Activated T-helper 1 cell treated with anti-CD3 and anti-CD28 coated beads, Interleukin-2, amount 50 U/mL, for 16 hours (primary cell): ENCODE results near the gene TENM3.

Experiments used
- DNase-seq, 2 donors: peaks; one replicate each; pipeline ENCODE4 v3.0.0-alpha.2; 2020; ENCODE audit warnings: low read depth in 1 of 2, low spot score in 1 of 2

The TENM3 gene

GRCh38 chr4:182496408-182496807 is 253.2 kb downstream of the TENM3 start:
- no peak for DNase-seq

GRCh38 chr4:182502064-182502463 is 258.9 kb downstream of the TENM3 start:
- DNase-seq: no peak

- DNase-seq: no peak
Observed at GRCh38 chr4:182504463-182504862, 261.3 kb downstream of the TENM3 start.

DNA sequence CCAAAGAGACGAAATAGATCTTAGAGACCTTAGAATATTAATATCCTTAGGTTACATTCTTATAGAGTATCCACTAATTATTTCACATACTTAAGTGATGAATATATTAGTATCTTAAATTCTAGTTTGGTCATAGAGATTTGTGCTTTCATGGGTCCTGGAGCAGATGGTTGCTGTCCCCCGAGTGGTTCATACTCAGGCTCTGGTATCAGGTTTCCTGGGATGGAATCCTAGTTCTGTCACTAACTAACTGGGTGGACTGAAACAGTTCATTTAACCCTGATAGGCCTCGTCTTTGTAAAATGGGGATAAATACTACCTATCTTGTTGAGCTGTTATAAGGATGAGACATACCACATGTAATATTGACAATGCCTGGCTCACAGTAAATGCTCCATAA is 264.6 kb downstream of the TENM3 start:
- DNase-seq: no peak

- no peak for DNase-seq
Observed at GRCh38 chr4:182510836-182511235, 267.6 kb downstream of the TENM3 start.

GRCh38 chr4:182513587-182514291 is 270.5 kb downstream of the TENM3 start:
- no peak for DNase-seq

GRCh38 chr4:182518421-182518820 is 275.2 kb downstream of the TENM3 start:
- no peak for DNase-seq

DNA sequence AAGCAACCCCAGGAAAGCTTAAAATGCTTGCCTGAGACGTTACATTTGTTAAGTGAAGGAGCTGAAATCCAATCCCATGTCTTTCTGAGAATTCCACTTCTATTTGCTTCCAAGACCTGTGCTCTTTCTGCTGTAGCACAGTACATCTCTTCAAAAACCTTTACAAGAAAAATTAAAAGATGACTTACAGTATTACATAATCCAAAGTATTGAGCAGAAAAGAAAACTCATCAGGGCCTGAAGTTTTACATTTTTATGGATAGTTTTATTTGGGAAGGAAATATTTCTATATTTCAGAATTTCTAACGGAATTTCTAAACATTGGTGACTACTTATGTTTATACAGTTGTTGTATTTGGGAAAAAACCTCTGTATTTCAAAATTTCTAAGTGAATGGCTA is 276.3 kb downstream of the TENM3 start:
- DNase-seq: no peak

DNA sequence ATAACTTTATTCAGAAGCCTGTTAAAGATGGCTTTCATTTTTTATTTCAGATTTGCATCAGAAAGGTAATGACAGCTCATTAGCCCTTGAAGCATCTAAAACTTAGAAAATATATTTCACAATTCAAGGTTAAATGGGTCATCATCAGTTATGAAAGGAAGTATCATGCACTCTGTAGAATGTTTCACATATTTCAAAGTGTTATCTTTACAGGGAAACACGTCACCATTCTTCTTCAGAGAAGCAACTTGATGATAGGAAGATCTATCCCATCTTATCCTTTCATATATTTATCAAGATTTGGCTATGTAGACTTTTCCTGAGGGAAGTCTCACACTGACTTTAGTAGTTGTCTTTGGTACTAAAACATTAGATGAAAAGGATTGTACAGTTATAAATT is 277.8 kb downstream of the TENM3 start:
- no peak for DNase-seq

DNA sequence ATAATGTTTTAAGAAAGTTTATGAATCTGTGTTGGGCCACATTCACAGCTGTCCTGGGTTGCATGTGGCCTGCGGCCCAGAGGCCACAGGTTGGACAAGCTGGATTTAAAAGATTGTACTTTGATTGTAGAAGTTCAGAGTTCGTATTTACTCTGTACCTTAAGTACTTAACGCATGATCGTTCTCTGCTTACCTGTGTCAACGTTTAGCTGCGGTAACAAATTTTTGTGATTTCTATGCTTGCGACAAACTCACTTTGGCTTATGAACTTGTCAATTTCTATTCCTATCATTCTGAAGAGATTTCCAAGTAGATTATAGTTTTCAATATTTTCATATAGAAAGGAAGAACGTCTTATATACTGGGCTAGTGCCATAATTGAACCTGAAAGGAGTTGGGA is 285.6 kb downstream of the TENM3 start:
- DNase-seq: no peak

DNA sequence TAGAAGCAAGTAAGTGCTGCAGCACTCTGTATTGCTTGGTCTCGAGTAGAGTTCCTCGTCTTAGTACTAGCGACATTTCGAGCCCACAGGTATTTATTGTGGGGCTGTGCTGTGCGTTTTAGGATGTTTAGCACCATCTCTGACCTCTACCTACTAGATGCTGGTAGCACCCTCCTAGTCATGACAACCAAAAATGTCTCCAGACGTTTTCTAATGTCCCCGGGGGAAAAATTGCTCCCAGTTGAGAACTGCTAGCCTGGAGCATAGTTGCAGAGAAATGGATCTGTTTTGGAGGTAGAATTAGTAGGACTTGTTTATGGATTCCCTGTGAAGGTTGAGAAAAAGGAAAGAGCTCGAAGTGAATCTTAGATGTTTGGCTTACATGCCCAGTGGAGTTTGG is 287.2 kb downstream of the TENM3 start:
- no peak for DNase-seq

DNA sequence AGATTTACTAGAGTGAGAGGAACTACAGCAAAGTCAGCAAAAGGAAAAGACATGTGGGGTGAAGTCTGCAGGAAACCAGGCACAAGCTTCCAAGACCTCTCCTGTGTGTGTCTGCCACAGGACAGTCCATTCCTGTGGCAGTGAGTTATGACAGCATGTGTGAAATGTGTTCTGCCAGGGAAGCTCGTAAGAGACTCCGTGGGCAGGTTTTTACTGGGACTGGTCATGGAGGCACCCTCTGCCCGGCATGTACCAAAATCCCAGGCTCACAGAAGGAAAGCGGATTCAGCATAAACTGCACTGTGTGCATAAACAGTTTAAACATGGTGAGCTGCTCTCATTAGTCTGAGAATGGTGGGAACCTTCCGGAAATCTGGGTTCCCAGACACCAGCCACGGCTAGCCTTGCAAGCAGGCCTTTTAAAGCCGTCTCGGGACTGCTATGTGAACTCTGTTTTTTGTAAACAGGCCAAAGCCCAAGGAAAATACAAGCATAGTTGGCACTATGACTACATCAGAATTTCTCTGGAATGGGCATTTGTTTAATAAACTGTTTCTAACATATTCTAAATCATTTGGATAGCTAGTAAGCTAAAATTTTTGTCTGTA is 288.5 kb downstream of the TENM3 start:
- DNase-seq: no peak

DNA sequence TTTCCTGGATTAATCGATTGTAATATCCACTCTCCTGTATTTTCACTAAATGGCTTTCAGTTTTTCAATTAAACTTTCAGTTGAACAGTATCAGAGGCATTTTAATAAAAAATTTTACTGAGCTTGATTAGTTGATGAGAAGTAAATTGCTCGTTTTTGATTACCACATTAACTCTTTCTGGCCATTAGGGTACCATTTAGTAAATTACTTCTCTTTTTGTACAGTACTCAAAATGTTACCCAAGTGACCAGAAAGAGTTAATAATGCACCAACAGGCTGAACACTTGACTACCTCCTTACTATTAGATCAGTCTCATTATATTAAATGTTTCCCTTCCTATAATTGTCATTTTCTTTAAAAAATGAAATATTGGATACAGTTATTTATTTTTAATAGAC is 289.2 kb downstream of the TENM3 start:
- no peak for DNase-seq

- DNase-seq: no peak
Observed at GRCh38 chr4:182533964-182534363, 290.8 kb downstream of the TENM3 start.

DNA sequence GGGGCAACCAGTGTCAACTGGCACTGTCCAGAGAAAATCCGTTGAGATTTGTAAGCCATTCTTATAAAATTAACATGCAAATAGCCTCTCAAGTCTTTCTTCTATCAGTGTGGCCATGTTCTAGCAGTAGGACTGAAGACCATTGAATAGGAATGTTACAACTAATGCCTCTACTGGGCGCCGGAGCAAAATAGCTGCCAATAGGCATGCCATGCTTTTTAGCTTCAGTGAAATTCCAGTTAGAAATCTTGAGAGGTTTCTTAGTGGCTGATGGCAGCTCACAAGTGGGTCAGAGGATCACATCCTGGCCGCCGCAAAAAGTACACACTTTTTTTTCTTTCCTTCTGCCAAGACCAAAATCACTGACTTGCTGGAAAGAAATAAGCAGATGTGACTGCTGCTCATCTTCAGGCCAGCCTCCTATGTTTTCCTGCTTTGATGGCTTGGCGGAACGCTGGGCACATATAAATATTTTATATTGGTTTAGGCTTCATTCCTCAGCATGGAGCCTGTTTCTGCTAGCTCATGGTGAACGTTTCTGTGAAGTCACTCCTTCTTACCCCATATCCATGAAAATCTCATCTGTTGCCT is 293.1 kb downstream of the TENM3 start:
- DNase-seq: no peak

GRCh38 chr4:182537031-182537795 is 294.0 kb downstream of the TENM3 start:
- DNase-seq: no peak

DNA sequence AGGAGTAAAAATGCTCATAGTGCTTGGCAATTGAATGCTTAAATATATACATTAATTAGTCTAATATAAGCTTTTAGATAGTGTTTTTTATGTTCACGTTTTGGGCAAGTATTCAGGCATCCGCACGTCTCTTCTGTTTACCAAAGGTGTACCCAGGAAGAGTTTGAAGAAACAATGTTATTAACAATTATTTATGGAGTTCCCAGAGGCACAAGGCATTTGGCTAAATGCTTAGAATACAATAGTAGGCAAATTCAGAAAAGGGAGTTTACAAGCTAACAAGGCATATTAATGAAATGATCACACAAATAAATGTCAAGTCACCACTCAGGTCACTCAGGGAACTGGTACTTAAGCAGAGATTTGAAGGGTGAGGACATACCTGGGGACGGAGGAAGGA is 294.8 kb downstream of the TENM3 start:
- DNase-seq: no peak

DNA sequence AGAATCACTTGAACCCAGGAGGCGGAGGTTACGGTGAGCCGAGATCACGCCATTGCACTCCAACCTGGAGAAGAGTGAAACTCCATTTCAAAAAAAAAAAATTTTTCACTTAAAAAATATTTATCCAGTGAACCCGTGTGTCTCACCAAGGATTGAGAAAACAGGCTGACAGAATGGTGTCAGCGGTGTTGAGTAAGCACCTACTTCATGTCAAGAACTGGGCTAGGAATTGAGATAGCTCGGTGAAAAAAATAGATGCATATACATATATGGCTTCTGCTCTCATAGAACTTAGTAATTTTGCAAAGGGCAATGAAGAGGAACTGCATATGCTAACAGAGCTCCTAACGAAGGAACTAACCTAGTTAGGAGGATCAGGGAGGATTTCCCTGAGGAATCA is 297.3 kb downstream of the TENM3 start:
- no peak for DNase-seq

DNA sequence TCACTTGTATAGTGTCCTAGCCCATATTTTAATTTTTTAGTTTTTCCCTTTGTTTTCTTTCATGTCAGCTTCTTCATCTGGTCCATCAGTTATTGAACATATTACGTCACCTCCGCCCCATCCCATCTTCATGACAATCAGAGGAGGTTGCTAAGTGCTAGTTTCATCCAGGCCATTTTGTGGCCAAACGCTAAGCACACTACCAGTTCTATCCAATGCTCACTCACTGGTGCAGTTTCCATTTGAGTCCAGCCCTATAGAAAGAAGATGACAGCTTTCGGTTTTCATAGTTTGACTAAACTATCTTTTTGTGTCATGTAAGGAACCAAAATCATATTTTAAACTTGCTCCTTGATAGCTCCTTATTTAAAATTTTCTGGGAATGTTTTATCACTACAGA is 304.2 kb downstream of the TENM3 start:
- DNase-seq: no peak

GRCh38 chr4:182548156-182548555 is 305.0 kb downstream of the TENM3 start:
- no peak for DNase-seq

GRCh38 chr4:182549356-182549755 is 306.2 kb downstream of the TENM3 start:
- no peak for DNase-seq

DNA sequence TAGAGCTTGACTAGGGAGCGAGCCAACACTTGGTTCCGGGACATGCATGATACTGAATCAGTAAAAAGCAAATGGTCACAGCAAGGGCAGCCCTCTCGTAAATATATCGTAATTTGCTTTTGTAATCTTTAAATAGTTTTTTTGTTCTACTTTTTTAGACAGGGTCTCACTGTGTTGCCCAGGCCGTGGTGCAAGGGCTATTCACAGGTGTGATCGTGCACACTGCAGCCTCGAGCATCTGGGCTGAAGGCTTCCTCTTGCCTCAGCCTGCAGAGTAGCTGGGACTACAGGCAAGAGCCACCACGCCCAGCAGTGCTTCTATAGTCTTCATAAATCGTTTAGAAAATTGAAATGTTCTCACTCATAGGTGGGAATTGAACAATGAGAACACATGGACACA is 309.7 kb downstream of the TENM3 start:
- DNase-seq: no peak
